C4-2B (cell line): ENCODE data around the gene IARS1.

Experiments
- H3K27ac ChIP-seq: fragments of 450-650 bp; 2 replicates; pipeline ENCODE4 v1.5.1; 2017
- ZFX ChIP-seq: fragments of 450-650 bp; IDR thresholded peaks from 2 replicates; pipeline ENCODE4 v1.6.1; 2017
- TF ChIP-seq, protein P1 (sequence below): fragments of 450-650 bp; conservative IDR thresholded peaks from 2 replicates; pipeline ENCODE4 v1.5.1; 2017; ENCODE audit warnings: mild to moderate bottlenecking

Gene IARS1

DNA sequence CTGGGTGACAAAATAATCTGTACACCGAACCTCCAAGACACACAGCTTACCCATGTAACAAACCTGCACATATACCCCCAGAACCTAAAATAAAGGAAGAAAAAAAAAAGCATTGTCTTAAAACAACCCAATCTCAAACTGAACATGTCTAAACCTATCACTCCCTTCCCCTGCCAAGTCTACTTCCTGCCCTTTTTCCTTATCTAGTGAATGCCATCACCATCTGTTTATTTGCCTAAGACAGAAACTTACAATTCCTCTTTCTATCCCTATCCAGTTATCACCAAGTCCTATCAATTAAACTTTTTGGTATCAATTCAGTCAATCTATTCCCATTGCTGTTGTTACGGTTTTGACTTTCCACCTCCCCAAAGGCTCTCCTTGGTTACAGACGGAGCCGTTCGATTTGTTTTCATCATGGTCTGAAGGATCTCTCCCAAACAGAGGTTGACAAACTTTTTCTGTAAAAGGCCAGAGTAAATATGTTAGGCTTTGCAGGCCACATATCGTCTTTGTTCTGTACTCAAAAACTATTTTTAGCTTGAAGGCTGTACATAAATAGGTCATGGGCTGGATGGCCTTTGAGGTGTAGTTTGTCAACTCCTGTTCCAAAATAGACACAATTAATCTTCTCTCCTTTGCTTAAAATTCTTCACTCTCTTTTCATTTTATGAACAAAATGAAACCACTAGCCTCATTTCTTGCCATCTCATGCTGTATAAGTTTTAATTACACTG is 19.6 kb upstream of the IARS1 start:
- no peak overlapping the region for H3K27ac ChIP-seq
- TF ChIP-seq ZFX = no peak
- TF ChIP-seq, protein P1, sequence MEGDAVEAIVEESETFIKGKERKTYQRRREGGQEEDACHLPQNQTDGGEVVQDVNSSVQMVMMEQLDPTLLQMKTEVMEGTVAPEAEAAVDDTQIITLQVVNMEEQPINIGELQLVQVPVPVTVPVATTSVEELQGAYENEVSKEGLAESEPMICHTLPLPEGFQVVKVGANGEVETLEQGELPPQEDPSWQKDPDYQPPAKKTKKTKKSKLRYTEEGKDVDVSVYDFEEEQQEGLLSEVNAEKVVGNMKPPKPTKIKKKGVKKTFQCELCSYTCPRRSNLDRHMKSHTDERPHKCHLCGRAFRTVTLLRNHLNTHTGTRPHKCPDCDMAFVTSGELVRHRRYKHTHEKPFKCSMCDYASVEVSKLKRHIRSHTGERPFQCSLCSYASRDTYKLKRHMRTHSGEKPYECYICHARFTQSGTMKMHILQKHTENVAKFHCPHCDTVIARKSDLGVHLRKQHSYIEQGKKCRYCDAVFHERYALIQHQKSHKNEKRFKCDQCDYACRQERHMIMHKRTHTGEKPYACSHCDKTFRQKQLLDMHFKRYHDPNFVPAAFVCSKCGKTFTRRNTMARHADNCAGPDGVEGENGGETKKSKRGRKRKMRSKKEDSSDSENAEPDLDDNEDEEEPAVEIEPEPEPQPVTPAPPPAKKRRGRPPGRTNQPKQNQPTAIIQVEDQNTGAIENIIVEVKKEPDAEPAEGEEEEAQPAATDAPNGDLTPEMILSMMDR = no peak

DNA sequence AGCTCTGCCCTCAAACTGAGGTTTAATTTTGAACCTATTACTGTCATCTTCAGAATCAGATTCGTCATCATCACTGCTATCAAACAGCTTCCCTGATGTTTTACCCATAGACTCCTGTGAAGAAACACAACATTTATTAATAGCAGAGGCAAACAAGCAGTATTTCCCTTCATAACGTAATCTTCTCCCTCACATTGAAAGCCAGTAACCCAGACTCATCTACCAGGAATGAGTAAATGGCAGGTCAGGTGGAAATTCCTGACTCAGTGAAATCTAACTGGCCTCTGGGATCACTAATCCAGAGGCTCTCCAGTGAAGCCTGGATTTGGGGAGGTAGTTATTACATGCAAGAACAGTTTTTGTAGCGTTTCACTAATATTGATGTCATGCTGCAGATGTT is 17.1 kb upstream of the IARS1 start:
- TF ChIP-seq, protein P1 = no peak
- TF ChIP-seq ZFX = no peak
- no peak overlapping the region for H3K27ac ChIP-seq

DNA sequence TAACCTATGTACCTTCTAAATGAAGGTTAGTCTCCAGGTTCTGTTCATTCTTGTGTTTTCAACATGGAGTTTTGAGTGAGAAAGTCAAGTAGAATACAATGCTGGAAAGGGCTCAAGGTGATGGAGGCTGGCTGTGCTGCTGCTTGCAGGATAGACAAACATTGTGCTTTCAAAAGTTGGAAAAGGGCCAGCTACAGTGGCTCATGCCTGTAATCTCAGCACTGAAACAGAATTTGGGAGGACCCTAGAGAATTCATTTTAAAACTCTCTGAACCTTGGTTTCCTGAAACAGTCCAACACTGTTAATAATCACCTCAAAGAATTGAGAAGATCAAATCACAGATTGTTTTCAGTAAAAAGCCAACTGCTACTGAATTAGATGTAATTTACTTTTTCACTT is 15.4 kb upstream of the IARS1 start:
- no peak overlapping the region for H3K27ac ChIP-seq
- no peak for TF ChIP-seq ZFX
- TF ChIP-seq, protein P1 = no peak

DNA sequence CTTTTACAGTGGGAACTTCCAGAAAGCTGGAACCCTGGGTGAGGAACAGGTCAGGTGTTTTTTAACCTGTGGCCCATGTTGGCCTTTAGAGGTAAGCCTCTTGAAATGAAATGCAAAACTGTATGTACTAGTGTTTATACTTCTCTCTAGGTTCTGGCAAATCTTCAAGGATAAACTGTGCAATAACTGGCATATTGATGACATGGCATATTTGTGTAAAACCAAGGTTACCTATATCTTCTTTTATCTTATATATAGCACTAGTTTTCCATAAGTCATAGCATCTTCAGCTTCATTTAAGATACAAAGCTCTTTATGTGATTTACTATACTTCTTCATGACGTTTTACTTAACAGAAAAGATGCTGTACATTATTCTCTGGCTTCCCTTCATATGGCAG is 7.4 kb upstream of the IARS1 start:
- TF ChIP-seq ZFX = no peak
- TF ChIP-seq, protein P1 = no peak
- H3K27ac ChIP-seq = no peak overlapping the region

DNA sequence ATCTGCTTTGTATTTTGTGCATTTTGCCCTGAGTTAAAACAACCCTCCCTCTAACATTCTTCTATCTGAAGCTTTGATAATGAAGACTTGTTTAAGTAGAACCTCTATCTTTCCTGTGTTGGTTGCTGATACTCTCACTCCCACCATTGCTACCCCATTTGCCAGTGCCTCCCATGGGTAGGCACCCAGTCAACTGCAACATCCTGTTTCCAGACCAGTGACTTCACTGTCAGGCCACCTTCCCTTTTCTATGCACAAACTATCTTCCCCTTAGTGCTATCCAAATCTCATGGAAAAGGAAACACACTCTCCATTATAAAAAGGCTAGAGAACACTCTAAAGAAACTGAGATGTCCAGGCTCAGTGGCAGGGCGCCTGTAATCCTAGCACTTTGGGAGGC is 5.6 kb upstream of the IARS1 start:
- TF ChIP-seq, protein P1 = no peak
- TF ChIP-seq ZFX = no peak
- no peak overlapping the region; the same call in 1 of the 2 replicates for H3K27ac ChIP-seq

DNA sequence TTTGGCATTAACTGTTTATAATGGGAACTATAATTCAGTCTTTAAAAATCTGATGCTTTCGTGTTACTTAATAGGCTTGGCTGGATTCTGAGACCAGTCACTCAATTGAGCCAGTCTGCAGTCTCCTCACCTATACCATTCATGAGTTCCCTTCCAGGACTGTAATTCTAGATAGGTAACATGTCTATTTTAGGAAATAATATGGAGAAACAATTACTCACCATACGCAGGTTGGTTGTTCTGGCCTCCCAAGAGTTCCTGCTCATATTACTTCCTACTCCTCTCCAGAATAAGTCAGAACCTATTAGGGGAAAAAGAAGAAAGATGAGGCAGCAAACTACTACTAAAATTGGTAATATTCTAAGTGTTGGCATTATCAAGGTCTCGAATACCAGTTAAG is 4.5 kb upstream of the IARS1 start:
- no peak overlapping the region for H3K27ac ChIP-seq
- TF ChIP-seq, protein P1 = no peak
- no peak for TF ChIP-seq ZFX

DNA sequence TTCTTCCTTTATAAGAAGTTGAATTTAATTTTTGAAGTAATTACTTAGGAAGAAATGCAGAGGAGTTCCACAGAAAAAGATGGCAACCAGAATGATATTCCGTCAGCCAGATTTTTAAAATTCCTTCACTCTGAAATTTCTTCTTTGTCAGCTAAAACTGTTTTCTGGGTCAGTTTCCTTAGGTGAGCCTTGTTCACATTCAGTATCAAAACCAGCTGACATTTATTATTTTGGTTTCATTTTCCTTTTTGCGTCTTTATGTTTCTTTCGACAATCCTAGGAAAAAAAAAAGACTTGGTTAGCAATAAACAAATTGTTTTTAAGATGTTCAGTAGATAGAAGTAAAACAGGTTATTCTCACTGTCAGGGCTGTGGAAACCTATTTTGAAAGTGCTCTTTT is 4.1 kb upstream of the IARS1 start:
- TF ChIP-seq, protein P1 = no peak
- no peak for TF ChIP-seq ZFX
- H3K27ac ChIP-seq = no peak overlapping the region
